GM13976 (cell line): Measurements from ENCODE around the gene ORMDL3.
A peak's percentile ranks its signal among the peaks of the same experiment; 100 is the strongest.

Experiments used
- DNase-seq: peaks from one replicate; pipeline ENCODE4 v3.0.0; 2012; ENCODE audit warnings: low spot score
- in situ Hi-C: fragments of 300-500 bp; cut with MboI; formaldehyde crosslinking; loops from one replicate; pipeline ENCODE4 v1.12.0; 2022; ENCODE audit warnings: low sequenced_read_pairs, mixed read lengths, inconsistent platforms; ENCODE audit not compliant: unreplicated experiment
- TF ChIP-seq, protein P1 (sequence below): IDR thresholded peaks from 2 replicates; pipeline ENCODE4 v1.5.1; 2012; ENCODE audit warnings: borderline replicate concordance, mild to moderate bottlenecking; ENCODE audit not compliant: insufficient read depth; ENCODE audit errors: extremely low read depth, missing control alignments, control extremely low read depth

The ORMDL3 gene

GRCh38 chr17:39921323-39921722 is 6.1 kb downstream of the ORMDL3 start:
- in situ Hi-C loops = no loop called here
- DNase-seq = no peak
- TF ChIP-seq, protein P1, sequence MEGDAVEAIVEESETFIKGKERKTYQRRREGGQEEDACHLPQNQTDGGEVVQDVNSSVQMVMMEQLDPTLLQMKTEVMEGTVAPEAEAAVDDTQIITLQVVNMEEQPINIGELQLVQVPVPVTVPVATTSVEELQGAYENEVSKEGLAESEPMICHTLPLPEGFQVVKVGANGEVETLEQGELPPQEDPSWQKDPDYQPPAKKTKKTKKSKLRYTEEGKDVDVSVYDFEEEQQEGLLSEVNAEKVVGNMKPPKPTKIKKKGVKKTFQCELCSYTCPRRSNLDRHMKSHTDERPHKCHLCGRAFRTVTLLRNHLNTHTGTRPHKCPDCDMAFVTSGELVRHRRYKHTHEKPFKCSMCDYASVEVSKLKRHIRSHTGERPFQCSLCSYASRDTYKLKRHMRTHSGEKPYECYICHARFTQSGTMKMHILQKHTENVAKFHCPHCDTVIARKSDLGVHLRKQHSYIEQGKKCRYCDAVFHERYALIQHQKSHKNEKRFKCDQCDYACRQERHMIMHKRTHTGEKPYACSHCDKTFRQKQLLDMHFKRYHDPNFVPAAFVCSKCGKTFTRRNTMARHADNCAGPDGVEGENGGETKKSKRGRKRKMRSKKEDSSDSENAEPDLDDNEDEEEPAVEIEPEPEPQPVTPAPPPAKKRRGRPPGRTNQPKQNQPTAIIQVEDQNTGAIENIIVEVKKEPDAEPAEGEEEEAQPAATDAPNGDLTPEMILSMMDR = no peak

- in situ Hi-C loops = no loop called here
- TF ChIP-seq, protein P1 = no peak
- DNase-seq = peak; percentile 75
These were observed 6.9 kb downstream of the ORMDL3 start for GRCh38 chr17:39920218-39921210.

GRCh38 chr17:39919087-39919683 is 8.2 kb downstream of the ORMDL3 start:
- DNase-seq = no peak
- in situ Hi-C loops = no loop called here
- TF ChIP-seq, protein P1 = no peak

GRCh38 chr17:39916918-39917317 is 10.5 kb downstream of the ORMDL3 start:
- DNase-seq = no peak
- TF ChIP-seq, protein P1 = no peak
- in situ Hi-C loops = no loop called here

DNA sequence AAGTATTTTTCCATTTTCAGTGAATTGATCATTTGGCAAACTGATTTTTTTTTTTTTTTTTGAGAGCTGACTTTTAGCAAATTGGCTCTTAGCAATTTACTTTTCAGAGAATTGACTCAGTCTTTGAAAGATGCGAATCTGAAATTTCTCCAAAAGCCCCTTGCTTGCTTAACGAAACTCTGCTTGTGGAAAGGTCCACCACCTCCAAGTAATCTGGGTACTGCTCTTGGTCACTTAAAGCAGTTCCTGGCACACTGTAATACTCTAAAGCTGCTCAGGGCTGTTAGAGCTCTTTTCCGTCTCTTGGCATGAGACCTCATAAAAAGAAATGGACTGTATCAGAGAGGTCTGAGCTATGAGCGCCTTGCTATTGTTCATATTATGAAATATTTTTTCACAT is 11.8 kb downstream of the ORMDL3 start:
- in situ Hi-C loops = no loop called here
- TF ChIP-seq, protein P1 = no peak
- DNase-seq = peak; percentile 40

DNA sequence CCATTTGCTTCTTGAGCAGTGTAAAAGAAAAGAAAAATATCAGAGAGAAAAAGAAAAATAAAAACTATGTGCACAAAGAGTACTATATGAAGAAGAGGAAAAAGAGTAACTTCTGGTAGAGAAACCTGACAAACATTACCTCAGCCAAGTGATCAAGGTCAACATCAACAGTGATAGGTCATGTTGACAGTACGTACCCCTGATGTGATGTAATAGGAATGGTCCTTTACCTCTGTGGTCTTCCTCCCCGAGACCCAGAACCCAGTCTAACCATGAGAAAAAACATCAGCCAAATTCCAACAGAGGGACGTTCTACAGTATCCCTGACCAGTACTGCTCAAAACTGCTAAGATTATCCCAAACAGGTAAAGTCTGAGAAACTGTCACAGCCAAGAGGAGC is 13.4 kb downstream of the ORMDL3 start:
- DNase-seq = no peak
- in situ Hi-C loops = no loop called here
- TF ChIP-seq, protein P1 = no peak
